Activated CD4-positive, CD25-positive, alpha-beta regulatory T cell treated with anti-CD3 and anti-CD28 coated beads, Interleukin-2, amount 50 U/mL, for 72 hours (primary cell): ENCODE data around the gene MYL6.

Experiments
- DNase-seq: peaks from one replicate; pipeline ENCODE4 v3.0.0; 2021

MYL6 gene

GRCh38 chr12:56158926-56159461, 835 bp downstream of the MYL6 start:
- no peak for DNase-seq

GRCh38 chr12:56159482-56160192, 1.5 kb downstream of the MYL6 start:
- no peak for DNase-seq

GRCh38 chr12:56160193-56160763, 2.1 kb downstream of the MYL6 start:
- DNase-seq, result peak; percentile 56

- no peak for DNase-seq
Observed at GRCh38 chr12:56160894-56161689, 2.9 kb downstream of the MYL6 start.

GRCh38 chr12:56161690-56162351, 3.7 kb downstream of the MYL6 start:
- no peak for DNase-seq

GRCh38 chr12:56162468-56163290, 4.5 kb downstream of the MYL6 start:
- no peak for DNase-seq

GRCh38 chr12:56163533-56164344, 5.6 kb downstream of the MYL6 start:
- DNase-seq, result no peak

GRCh38 chr12:56164345-56164729, 6.2 kb downstream of the MYL6 start:
- DNase-seq, result no peak

GRCh38 chr12:56165369-56165768, 7.2 kb downstream of the MYL6 start:
- no peak for DNase-seq

GRCh38 chr12:56169229-56169759, 11.1 kb downstream of the MYL6 start:
- no peak for DNase-seq

- no peak for DNase-seq
Observed at GRCh38 chr12:56172839-56173238, 14.7 kb downstream of the MYL6 start.

GRCh38 chr12:56178347-56178746, 20.2 kb downstream of the MYL6 start:
- DNase-seq, result no peak

GRCh38 chr12:56186957-56187356, 28.8 kb downstream of the MYL6 start:
- DNase-seq, result no peak

- DNase-seq, result no peak
Observed at GRCh38 chr12:56188131-56188777, 30.1 kb downstream of the MYL6 start.

GRCh38 chr12:56188778-56189098, 30.6 kb downstream of the MYL6 start:
- DNase-seq, result no peak

- peak; percentile 85 for DNase-seq
Observed at GRCh38 chr12:56189099-56189917, 31.1 kb downstream of the MYL6 start, which contains the start of gene SMARCC2. Gene SMARCC2 (minus strand): TSS chr12:56189483. CDS start chr12:56189461, 22 bp downstream.

GRCh38 chr12:56189918-56190694, 31.9 kb downstream of the MYL6 start:
- peak; percentile 88 for DNase-seq

- no peak for DNase-seq
Observed at GRCh38 chr12:56190695-56191155, 32.6 kb downstream of the MYL6 start.

GRCh38 chr12:56192582-56192981, 34.4 kb downstream of the MYL6 start:
- no peak for DNase-seq
